Left renal cortex interstitium (tissue), 4 donors: ENCODE results near the gene UCK1. TPM values are rescaled to one million over a fixed set of nuclear protein-coding genes. Genes with fewer than 3 reads are reported as not detected.
"Not testable (repeated sequence)": the region's sequence is repeated elsewhere in the genome, so short reads cannot be mapped to it uniquely, and the experiment has no call there.

Source experiments
- DNase-seq, 4 donors: peaks; one replicate each; pipeline ENCODE4 v3.0.0-alpha.2; 2013; ENCODE audit warnings: low read depth in 4 of 4, low spot score in 2 of 4, missing footprints in 1 of 4
- polyA plus RNA-seq, 4 donors: library from polyadenylated mRNA; unstranded; fragments of 120-200 nt; gene quantifications; one replicate each; pipeline ENCODE4 v1.2.1, GENCODE V29; 2013; ENCODE audit not compliant: insufficient read length in 4 of 4

Gene UCK1
- polyA plus RNA-seq, 4 donors = 39.4 to 44.5 (median 41.6) TPM

DNA sequence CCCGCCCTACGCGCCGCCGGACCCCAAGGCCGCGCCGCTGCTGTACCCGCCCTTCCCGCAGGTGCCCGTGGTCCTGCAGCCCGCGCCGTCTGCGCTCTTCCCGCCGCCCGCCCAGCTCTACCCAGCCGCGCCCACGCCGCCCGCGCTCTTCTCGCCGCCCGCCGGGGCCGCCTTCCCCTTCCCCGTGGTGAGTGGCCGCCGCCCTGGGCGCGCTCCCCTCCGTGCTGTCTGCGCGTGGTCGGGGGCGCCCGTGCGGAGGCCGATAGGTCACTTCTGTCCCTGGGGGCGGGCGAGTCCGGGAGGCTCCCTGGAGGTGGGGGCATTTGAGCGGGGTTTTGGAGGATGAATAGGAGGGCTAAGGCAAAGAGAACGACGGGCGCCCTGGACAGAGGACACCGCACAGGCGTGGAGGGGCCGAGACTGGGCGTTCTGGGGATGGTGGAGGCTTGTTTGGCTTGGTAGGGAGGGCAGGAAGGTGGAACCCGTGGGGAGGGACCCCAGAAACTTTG lies 23.8 kb upstream of the UCK1 start:
- no peak for DNase-seq

DNA sequence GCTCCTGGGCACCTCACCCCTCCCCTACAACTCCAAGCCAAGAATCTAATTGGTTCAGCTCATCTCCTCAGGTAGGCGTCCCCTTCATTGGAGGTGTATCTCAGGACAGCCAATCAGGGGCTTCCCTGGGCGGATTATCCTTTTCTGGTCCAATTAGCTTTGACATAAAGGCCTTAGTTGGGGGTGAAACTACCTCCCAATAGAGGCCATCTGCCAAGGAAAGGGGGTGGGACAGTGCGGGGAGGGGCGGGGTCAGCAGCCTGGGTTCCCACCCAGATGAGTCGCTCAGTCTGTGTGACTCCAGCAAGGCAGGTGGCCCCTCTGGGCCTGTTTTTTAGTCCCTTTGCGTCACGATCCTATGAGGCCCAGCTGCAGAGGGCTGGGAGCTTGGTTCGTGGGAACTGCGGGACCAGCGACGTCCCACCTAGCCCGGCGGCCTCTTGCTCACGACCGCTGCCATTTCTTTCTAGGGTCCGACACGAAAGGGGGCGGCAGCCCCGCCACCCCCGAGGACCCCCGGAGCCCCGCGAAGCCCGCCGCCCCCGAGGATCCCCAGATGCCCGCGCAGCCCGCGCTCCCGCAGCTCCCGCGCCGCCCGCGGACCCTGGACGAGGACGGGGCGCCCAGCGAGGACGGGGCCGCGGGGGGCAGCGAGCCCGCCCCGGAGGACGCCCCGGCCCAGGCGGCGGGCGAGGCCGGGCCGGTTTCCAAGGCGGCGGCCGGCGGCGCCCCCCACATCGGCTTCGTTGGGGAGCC lies 23.2 kb upstream of the UCK1 start:
- DNase-seq = no peak

DNA sequence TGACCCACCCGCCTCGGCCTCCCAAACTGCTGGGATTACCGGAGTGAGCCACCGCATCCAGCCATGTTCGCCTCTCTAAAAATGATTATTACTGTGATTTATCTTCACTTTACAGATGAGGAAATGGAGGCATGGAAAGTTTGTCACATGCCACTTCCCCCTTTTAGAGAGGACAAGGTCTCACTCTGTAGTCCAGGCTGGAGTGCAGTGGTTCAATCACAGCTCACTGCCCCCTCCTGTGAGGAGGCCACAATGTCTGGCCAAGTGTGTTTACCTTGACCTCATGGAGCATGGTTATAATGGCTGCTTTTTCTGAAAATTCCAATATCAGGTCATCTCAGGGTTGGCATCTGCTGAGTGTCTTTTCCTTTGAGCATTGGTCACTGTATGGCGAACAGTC lies 21.0 kb upstream of the UCK1 start:
- DNase-seq = no peak

DNA sequence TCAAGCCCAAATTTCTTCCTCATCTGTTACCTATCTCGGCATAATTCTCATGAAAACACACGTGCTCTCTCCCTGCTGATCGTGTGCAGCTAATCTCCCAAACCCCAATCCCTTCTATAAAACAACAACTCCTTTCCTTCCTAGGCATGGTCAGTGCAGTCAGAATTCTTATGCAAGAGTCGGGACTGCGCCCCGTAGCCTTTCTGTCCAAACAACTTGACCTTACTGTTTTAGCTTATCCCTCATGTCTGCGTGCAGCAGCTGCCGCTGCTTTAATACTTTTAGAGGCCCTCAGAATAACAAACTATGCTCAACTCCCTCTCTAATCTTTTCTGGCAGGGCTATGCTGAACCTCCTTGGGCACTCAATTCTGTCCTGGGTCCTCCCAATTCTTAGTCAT lies 19.4 kb upstream of the UCK1 start:
- DNase-seq = not testable (repeated sequence)

DNA sequence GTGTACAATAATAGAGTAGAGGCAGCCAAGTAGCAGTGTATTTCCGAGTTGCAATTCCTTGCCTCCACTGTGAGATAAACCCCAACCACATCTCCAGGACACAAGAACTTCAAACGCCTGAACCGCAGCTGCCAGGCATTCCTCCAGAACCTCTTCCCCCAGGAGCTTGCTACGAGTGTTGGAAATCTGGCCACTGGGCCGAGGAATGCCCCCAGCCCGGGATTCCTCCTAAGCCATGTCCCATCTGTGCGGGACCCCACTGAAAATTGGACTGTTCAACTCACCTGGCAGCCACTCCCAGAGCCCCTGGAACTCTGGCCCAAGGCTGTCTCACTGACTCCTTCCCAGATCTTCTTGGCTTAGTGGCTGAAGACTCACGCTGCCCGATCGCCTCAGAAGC lies 18.1 kb upstream of the UCK1 start:
- not testable (repeated sequence) for DNase-seq

DNA sequence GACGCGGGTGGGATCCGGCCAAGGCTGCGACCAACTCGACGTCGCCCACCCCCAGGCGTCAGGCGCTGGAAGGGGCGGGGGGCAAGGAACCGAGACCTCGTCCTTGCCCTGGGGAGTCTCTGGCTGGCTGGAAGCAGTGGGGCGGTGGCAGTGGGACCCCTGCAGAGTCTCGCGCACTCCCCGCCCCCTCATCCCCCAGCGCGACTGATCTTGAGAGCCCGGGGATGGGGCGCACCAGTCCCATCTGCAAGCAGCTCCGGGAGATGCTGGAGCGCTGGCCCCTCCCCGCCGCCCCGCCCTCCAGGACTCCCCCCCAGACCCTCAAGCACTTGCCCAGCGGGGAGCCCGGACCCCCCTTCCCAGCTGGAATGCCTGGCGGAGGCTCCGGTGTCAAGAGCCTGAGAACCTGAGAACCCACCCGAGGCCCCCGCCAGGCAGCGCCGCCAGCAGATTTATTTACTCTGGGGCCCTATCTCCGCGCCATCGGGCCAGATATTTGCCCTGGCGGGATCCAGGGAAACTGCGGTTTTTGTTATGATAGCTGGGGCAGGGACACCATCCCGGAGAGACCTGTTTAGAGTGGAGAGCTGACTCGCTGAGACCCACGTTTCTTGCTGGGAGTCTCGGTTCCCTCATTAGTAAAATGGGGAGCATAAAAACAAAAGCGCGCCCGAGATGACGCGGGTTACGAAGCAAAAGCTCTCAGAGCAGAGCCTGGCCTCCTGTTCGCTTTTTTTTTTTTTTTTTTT lies 15.4 kb upstream of the UCK1 start:
- peak in 1 of 4 donors; percentile 50 for DNase-seq

DNA sequence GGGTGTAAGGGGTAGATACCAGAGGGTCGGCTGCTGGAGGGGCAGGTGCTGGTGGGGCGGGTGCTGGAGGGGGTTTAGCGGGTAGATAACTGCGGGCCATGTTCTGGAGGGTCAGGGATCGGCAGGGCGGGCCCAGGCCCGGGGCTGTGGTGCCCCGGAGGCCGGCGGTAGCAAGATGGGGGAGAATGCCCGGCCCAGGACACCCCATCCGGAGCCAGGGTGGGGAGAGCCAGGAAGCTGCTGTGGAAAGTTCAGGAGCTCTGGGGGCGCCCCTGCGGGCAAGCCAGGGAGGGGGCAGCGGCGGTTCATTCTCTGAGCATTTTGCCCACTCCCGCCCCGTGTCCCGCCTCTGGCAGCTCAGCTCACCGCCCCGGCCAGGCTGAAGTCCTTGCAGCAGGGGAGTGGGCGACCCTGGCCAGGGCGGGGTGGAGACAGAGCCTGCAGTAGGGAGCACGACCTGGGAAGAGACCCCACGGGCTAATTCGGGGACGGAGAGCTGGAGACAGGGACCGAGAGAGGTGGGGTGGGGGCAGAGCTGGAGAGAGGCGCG lies 14.8 kb upstream of the UCK1 start:
- no peak for DNase-seq

DNA sequence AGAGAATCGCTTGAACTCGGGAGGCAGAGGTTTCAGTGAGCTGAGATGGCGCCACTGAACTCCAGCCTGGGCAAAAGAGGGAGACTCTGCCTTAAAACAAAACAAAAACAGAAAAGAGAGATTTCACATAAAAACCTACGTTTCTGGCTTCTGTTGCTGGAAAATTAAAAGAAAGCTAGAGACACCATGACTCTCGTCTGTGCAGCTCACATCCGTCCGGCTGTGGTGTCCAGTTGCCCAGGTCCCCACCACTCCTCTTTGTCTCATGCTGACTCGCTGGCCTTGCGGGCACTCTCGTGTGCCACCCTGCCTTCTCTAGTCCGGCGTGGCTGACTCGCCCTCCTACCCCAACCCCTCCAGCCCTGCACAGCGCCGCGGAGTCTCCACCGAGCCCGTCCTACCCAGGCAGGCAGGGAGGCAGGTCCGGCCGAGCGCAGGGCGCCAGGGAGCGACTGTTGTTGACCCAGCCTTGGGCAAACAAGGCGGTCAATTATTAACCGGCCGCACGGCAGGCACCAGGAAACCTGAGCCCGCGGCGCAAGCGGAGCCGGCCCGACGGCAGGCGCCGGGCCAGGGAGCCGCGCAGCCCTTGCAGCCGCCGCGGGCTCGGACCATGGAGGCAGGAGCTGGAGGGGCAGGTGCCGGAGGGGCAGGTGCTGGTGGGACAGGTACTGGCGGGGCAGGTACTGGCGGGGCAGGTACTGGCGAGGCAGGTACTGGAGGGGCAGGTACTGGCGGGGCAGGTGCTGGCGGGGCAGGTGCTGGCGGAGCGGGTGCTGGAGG lies 14.1 kb upstream of the UCK1 start, which contains the start of gene PRRT1B:
TSS of gene PRRT1B (plus strand) at position 521 of the 783 bp plus-strand sequence. CDS start at position 614, 93 bp downstream.
- peak in 1 of 4 donors; percentile 69 for DNase-seq

DNA sequence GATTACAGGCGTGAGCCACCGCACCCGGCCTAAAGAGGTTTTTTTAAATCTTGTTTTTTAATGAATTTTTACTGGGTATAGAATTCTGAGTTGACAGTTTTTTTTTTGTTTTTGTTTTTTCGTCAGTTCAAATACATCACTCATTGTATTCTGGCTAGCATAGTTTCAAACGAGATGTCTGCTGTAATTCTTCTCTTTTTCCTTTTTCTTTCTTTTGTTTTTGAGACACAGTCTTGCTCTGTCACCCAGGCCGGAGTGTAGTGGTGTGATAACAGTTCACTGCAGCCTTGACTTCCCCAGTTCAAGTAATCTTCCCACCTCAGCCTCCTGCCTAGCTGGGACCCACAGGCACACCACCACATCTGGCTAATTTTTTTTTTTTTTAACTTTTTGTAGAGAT lies 12.1 kb upstream of the UCK1 start:
- no peak for DNase-seq

DNA sequence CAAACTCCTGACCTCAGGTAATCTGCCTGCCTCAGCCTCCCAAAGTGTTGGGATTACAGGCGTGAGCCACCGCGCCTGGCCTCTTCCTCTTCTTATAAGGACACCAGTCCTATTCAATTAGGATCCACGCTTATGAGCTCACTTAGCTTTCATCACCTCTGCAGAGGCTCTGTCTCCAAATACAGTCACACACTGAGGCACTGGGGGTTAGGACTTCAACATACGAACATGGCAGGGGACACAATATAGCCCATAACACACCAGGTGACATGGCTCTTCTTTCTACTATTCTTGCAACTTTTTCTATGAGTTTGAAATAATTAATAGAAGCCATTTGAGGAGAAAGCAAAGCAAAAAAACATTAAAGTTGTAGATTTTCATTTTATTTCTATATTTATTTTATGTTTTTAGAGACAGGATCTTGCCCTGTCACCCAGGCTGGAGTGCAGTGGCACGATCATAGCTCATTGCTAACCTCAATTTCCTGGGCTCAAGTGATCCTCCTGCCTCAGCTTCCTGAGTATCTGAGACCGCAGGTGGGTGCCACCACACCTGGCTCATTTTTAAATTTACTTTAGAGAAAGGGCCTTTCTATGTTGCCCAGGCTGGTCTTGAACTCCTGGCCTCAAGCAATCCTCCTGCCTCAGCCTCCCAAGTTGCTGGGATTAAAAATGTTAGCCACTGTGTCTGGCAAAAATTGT lies 8.3 kb upstream of the UCK1 start:
- DNase-seq = no peak

DNA sequence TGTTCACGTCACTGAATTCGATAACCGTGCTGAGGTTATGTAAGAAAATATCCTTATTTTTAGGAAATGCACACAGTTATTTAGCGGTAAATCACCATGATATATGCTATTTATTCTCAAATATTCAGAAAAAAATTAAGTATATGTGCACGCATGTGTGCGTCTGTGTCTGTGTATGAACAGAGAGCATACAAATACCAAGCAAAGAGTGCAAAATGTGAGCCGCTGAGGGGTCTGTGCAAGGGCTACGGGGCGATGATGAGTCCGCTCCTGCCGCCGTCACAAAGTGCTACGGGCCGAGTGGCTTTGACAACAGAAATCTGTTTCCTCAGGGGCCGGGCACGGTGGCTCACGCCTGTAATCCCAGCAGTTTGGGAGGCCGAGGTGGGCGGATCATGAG lies 6.9 kb upstream of the UCK1 start:
- DNase-seq = no peak

DNA sequence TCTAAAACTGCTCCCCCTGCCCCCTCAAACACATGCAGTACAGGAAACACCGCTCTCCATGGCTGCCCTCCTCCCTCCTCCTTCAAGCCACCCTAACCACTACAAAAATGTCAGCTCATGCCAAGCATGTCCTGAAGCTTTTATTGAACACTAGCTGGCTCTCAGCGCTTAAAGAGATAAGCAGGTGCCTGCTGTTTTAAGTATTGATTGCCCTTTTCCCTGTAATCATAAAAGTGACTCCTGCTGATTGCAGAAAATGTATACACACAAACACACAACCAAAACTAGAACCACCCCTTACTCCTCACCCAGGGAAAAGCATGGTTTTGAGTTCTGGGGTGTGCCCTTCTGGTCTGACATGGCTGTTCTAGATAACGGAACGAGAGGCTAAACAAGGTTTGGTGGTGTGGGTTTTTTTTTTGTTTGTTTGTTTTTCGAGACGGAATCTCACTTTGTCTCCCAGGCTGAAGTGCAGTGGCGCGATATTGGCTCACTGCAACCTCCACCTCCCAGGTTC lies 3.7 kb upstream of the UCK1 start:
- no peak for DNase-seq

DNA sequence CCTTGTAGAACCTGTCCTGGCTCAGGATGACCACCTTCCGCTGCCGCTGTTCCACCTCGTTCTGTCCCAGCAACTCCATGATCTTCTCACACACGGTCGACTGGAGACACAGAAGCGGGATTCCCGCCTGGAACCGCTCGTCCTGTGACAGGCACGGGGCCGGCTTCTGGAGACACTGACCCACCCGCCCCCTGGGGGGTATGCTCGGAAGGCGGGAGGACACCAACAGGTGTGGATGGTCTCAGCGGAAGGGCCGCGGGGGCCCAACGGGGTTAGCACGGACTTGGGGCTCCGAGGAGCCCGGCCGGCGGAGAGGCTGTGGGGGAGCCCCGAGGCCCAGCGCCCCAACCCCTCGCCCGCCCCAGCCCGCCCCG lies 530 bp downstream of the UCK1 start:
- DNase-seq = no peak

DNA sequence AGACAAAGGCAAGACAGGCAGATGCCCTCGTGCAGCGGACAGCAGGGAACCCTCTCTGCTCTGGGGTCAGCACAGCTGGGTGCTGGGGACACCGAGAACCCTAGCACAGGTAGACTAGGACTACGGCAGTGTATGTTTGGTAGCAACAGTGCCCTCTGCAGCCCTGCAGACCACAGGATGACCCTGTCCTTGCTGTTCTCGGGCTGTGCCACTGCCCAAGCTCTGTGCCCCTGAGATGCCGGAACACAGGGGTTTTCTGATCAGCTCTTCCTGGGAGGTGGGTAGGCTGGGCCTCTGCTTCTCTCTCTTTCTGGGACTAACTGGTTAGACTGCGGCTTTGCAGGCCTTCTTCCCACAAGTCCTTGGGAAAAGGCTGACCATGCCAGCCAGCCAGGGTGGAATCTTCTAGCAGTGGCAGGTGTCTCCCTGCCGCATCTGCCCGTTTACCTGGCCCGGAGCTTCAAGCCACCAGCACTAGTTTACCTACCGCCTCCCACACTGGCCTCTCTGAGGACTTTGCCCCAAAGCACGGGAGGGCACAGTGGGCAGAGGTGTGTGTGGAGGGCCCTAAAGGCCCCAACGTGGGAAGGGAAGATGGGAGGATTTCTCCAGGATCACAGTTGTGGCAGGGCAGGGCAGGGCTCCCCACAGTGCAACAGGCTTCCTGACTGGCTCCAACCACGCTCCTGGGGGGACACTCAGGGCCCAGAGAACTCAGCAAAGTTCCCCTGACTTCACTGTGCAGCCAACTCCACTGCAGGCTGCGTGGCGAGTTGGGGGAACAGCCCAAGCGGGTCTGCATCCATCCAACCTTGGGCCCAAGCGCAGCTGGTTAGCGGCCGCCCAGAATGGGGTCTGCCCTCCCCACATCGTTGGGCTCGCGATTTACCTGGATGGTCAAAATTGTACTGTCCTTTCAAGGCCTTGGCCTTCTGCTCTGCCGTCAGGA lies 1.2 kb downstream of the UCK1 start:
- no peak for DNase-seq

DNA sequence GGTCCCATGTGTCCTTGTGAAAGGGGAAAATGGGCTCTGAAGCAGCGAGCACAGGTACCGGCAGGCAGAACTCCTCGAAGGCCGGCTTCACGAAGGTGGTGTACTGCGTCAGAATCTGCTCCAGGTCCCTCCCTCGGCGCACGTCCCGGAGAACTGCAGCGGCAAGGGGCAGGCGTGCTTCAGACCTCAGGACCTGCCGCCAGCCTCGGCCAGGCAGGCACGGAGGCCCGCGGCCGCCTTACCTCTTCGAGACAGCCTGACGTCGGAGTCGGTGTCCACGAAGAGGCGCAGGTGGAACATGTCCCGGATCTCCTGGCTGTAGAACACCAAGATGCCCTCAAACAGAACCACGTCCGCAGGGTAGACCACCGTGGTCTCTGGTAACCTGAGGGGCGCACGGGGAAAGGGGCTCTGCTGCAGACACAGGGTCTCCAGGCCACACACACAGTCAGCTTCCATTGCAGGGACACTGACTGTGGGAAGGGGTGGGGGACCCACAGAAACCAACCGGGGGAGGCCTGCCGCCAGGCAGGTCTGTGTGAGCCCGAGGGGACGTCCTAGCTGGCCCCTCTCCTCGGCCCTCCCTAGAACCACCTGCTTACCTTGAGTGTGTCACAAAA lies 2.1 kb downstream of the UCK1 start:
- no peak for DNase-seq

DNA sequence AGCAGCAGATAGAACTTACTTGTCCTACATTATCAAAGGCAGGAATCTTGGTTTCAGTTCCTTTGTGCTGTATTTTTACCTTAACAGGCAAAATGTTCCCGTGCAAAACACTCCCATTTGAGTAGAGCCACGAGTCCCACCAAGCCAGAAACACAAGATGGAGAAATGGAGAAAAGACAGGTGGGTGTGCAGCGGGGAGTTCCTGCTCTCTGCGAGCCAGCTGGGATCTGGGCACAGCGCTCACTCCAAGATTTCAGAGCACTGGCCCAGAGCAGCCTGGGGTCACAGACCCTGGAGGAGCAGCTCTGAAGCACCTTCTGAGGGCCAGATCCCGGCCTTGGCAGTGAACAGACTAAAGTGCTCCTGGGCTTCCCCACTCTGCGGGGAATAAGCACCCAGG lies 2.9 kb downstream of the UCK1 start:
- no peak for DNase-seq

DNA sequence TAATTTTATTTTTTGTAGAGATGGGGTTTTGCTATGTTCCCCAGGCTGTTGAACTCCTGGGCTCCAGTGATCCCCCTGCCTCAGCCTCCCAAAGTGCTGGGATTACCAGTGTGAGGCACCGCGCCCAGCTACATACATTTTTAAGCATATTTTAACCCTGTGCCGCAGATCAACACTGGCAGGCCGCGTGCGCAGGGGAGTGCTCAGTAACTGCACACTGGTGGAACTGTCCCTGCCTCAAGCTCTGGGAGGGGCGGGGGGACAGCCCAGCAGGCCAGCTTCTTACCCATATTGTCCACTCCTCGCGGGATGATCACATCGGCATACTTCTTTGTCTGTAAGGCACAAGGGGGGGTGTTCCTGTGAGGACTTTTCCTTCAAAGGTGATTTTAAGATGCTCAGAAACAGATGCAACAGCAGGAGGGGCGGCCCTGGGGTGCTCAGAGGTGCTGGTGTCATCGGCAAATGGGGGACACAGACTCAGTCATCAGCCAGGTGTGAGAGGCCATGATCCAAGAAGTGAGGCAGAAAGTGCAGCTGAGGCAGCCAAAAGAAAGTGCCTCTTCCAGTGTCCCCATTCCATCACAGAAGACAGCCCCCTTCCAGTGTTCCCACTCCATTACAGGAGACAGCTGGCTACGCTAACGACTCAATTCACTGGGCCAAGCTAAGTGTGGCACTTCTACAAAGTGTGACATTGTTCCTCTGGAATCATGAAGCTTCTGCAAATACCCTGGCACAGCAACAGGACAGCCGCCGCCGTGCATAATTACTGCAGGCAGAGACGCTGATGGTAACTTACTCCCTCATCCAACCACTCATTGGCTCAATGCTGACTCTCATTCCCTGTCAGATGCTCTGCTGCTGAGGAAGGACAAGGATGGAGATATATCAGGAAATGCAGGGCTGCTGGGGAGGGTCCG lies 5.2 kb downstream of the UCK1 start:
- DNase-seq = no peak
